IPS DF 19.7 (cell line): ENCODE measurements around the gene CDAN1.
"Not testable (repeated sequence)": the region's sequence is repeated elsewhere in the genome, so short reads cannot be mapped to it uniquely, and the experiment has no call there.

Source experiments
- DNase-seq: peaks from one replicate; pipeline ENCODE4 v3.0.0-alpha.2; 2013; ENCODE audit warnings: low read depth, low spot score

CDAN1 gene, protein sequence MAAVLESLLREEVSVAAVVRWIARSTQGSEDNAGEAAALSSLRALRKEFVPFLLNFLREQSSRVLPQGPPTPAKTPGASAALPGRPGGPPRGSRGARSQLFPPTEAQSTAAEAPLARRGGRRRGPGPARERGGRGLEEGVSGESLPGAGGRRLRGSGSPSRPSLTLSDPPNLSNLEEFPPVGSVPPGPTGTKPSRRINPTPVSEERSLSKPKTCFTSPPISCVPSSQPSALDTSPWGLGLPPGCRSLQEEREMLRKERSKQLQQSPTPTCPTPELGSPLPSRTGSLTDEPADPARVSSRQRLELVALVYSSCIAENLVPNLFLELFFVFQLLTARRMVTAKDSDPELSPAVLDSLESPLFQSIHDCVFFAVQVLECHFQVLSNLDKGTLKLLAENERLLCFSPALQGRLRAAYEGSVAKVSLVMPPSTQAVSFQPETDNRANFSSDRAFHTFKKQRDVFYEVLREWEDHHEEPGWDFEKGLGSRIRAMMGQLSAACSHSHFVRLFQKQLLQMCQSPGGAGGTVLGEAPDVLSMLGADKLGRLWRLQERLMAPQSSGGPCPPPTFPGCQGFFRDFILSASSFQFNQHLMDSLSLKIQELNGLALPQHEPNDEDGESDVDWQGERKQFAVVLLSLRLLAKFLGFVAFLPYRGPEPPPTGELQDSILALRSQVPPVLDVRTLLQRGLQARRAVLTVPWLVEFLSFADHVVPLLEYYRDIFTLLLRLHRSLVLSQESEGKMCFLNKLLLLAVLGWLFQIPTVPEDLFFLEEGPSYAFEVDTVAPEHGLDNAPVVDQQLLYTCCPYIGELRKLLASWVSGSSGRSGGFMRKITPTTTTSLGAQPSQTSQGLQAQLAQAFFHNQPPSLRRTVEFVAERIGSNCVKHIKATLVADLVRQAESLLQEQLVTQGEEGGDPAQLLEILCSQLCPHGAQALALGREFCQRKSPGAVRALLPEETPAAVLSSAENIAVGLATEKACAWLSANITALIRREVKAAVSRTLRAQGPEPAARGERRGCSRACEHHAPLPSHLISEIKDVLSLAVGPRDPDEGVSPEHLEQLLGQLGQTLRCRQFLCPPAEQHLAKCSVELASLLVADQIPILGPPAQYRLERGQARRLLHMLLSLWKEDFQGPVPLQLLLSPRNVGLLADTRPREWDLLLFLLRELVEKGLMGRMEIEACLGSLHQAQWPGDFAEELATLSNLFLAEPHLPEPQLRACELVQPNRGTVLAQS

DNA sequence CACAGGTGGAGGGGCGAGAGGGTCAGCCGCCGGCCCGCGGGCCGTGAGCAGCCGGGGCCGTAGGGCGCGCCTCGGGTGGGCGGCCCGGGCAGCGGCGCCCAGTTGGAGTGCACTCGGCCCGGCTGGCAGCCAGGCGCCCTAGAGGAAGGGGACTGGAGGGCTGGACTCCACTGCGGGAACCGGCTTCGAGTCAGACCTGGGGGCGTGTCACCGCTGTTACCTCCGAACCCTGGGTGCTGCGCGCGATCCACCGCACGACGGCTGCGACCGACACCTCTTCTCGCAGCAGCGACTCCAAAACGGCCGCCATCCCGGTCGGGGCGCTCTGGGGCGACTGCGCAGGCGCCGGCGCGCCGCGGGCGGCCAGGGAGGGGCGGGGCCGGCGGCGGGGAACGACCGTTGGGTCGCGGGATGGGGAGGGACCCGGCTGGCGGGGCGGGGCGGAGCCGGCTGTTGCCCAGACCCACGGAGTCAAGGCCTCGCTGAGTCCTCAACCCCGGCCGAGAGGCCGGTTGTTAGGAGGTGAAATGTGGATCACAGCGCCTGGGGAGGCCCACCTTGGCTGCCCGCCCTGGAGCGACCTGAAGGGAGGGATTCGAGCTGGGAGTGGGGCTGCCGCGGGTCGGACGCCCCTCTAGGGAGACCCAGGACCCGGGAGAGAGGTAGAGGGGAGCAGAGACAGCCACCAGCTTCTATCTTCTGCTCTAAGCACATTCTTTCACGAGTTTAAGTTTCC, at the start of gene CDAN1:
CDAN1 (minus strand) TSS at position 336 of the 736 bp plus-strand sequence; CDS start at position 310, 26 bp downstream.
- DNase-seq: peak; percentile 15

DNA sequence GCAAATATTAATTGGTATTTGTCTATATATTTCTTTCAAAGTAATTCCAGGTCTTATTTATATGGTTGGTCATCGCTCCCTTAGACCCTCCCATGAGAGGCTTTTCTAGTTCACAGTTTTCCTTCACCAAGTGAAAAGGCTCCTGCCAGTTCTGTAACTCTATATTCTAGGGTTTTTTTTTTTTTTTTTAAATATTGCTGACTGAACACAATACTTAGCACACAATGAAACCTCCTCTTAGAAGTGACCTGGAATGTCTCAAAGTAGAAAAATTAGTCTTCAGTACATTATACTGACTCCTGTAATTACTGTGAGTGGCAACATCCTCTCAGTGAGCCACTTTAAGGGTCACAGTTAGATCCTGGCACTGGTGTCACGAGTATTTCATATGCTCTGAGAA, 48.6 kb upstream of the CDAN1 start:
- no peak for DNase-seq

DNA sequence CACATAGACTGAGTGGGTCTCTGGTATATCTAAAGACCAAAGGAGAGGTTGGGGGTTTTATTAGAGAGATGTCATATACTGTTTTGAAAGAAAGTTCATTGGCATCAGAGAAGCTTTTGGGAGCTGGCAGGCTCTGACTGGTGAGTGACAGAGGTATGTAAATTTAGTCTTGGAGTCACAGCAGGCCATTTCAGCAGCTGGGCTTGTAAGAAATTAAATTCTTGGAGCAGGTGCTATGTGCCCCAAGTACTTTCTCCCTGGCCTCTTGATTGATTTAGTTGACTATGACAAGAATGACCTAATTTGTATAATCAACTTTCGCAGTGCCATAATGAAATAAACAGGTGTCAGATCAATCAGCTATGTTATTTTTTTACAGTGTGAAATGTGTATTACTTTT, 47.8 kb upstream of the CDAN1 start:
- DNase-seq: no peak

DNA sequence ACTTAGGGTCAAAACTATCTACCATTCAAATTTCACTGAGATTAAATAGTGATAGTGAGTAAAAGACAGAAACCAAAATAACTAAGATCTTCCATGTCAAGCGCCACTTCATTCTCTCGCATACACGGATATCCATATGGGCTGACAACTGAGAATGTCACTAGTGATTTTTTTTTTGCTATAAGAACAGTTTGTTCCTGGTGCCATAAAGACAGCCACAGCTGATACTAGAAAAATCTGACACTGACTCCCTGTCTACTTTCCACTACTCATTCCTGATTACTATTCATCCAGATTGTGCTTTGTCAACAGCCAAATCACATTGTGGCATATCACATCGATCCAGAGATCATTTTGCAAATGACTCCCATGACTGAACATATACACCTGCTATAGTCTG, 45.8 kb upstream of the CDAN1 start:
- DNase-seq: no peak

DNA sequence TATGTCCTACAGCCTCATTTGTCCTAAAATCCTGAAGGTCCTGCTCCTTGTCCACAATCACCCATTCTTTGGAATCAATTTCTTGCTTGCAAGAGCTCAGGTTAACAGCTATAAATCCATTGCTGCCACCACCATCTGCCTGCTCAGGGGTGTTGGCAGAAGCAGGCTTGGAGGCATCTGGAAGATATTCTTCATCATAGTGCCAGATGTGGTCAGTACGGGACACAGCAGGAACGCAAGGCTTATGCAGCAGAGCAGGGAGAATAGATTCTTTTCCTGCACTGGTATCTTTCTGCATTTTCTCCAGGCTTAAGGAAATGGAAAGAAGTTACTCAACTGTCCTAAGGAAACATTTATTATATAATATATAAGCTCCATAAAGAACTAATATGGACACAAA, 38.5 kb upstream of the CDAN1 start:
- no peak for DNase-seq

DNA sequence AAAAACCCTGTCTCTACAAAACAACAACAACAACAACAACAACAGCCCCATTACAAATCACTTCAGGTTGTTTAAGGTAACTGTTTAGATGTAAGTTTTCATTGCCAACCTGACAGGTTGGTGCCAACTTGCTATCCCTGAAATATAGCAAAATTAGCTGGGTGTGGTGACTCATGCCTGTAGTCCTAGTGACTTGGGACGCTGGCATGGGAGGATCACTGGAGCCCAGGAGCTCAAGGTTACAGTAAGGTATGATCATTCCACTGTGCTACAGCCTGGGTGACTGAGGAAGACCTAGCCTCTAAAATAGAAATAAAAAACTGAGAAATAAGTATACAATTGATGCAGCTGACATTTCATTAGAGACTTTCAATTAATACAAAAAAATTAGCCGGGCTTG, 36.0 kb upstream of the CDAN1 start:
- DNase-seq: no peak

DNA sequence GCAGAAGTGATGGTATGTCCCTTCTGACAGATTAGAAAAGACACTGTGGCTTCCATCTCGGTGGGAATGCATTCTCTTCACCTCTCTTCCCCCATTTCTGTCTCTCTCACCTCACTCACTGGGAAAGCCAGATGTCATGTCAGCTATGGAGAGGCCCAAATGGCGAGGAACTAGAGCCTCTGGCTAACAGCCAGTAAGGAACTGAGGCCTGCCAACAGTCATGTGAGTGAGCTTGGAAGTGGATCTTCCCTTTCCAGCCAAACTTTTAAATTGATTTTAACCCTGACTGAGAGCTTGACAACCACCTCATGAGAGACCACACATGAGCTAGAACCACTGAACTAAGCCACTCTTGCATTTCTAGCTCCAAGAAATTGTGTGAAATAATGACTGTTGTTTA, 35.2 kb upstream of the CDAN1 start:
- DNase-seq: no peak

DNA sequence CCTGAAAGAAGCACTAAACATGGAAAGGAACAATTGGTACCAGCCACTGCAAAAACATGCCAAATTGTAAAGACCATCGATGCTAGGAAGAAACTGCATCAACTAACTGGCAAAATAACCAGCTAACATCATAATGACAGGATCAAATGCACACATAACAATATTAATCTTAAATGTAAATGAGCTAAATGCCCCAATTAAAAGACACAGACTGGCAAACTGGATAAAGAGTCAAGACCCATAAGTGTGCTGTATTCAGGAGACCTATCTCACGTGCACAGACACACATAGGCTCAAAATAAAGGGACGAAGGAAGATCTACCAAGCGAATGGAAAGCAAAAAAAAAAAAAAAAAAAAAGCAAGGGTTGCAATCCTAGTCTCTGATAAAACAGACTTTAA, 29.2 kb upstream of the CDAN1 start:
- DNase-seq: not testable (repeated sequence)

DNA sequence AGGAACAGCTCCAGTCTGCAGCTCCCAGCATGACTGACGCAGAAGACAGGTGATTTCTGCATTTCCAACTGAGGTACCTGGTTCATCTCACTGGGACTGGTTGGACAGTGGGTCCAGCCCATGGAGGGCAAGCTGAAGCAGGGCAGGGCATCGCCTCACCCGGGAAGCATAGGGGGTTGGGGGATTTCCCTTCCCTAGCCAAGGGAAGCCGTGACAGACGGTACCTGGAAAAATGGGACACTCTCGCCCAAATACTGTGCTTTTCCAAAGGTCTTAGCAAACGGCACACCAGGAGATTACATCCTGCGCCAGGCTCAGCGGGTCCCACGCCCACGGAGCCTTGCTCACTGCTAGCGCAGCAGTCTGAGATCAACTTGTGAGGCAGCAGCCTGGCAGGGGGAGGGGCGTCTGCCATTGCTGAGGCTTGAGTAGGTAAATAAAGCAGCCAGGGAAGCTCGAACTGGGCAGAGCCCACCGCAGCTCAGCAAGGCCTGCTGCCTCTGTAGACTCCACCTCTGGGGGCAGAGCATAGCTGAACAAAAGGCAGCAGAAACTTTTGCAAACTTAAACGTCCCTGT, 27.3 kb upstream of the CDAN1 start:
- not testable (repeated sequence) for DNase-seq

DNA sequence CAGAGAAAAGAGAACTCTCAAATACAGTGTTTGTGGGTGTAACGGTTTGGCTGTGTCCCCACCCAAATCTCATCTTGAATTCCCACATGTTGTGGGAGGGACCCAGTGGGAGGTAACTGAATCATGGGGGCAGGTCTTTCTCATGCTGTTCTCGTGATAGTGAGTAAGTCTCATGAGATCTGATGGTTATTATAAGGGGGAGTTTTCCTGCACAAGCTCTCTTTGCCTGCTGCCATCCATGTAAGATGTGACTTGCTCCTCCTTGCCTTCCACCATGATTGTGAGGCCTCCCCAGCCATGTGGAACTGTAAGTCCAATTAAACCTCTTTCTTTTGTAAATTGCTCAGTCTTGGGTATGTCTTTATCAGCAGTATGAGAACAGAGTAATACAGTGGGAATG, 24.9 kb upstream of the CDAN1 start:
- DNase-seq: not testable (repeated sequence)

DNA sequence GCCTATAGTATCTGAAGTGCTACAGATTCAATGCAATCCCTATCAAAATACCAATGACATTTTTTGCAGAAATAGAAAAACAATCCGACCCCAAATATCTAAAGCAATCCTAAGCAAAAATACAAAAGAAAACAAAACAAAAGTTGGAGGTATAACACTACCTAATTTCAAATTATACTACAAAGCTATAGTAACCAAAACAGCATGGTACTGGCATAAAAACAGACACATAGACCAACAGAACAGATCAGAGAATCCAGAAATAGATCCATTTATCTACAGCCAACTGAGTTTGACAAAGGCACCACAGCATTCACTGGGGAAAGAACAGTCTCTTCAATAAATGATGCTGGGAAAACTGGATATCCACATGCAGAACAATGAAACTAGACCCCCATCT, 23.8 kb upstream of the CDAN1 start:
- DNase-seq: no peak

DNA sequence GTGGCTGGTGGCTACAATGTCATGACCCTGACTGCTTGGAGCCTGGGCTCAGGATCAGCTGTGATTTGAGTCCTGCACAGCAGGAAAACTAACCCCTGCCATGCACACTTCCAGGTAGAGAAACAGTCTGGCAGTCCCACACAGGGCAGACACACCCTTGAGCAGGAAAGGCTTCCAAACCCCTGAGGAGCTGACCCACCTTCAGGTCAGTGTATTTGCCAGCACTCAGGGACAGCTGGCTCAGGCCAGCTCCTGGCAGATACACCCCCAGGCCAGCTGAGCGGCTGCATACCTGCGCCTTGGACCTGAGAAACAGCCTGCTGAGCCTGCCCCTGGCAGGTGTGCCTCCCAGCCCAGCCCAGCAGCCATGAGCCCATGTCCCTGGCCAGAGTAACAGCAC, 22.2 kb upstream of the CDAN1 start:
- no peak for DNase-seq

DNA sequence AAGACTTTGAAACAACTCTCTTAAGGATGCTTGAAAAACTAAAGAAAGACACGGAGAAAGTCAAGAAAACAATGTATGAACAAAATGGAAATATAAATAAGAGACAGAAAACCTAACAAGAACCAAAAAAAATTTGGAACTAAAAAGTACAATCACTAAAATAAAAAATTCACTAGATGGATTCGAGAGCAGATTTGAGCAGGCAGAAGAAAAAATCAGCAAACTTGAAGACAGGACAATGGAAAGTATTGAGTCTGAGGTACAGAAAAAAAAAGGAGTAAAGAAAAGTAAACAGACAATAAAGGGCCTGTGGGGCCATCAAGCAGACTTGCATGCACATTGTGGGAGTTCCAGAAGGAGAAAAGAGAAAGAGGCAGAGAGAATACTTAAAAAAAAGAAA, 13.4 kb upstream of the CDAN1 start:
- DNase-seq: no peak

DNA sequence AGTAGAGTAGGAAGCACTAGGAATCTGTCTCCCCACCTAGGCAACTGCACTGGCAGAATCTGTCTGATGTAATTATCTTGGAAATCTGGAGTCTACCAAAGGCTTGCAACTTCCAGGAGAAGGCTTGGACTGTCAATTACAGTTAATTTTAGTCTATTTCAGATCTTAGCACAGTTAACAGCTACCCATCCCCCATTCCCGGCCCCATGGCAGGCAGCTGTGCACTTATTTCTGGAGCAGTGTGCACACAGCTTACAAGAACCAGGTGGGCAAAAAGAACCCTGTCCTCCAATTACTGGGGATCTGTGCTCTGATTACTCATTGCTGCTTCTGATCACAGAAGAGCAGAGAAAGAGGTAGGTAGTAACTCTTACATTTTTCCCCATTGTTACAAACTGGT, 12.3 kb upstream of the CDAN1 start:
- no peak for DNase-seq

DNA sequence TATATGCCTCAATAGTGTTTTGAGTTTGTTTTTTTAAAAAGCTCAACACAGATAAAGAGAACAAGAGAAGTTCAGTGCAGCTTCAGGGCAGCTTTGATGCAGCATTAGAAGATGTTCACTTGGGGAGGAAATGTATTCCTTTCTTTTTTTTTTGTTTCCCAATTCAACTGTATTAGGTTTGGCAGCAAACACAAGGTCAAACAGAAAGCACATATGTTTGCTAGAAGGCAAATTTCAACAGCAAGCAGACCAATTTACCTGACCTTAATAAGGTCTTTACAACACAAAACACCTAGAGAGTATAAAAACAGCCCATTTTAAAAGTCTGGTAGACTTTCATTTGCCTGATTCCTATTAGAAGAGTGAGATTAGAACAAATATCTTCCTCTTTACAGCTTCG, 7.3 kb upstream of the CDAN1 start:
- no peak for DNase-seq

DNA sequence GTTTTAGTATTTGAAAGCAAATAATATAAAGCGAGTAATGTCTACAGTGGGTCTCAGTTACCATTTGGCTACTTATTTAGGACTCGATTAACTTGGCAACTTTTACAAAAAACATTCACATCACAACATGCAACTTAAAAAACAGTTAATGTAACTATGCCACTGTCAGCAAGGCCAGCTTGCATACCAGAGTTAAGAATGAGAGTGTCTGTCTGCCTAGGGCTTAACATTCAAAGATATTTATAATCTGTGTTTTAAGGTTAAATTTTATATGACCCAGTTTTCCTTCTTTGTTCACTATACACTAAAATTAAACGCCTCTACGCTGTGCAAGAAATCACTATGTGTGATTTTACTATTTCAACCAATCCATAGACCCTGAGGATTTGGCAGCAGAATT, 5.2 kb upstream of the CDAN1 start:
- no peak for DNase-seq

DNA sequence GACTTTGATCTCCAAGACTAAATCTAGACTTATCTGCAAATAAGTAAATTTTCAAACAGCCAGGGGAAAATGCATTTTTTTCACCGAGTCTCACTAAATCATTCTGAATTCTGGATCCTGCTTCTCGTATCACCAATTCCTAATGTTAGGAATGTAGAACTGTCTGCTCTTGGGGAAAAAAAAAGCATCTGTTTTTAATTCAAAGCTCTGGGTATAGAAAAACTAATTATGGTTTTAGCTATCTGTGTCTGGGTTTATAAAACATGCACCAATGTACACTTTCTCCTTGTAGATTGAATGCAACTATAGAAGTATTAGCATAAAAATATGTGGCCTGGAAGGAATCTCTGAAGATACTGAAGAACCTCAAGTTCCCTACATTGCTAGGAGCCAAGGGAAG, 4.8 kb upstream of the CDAN1 start:
- DNase-seq: no peak

DNA sequence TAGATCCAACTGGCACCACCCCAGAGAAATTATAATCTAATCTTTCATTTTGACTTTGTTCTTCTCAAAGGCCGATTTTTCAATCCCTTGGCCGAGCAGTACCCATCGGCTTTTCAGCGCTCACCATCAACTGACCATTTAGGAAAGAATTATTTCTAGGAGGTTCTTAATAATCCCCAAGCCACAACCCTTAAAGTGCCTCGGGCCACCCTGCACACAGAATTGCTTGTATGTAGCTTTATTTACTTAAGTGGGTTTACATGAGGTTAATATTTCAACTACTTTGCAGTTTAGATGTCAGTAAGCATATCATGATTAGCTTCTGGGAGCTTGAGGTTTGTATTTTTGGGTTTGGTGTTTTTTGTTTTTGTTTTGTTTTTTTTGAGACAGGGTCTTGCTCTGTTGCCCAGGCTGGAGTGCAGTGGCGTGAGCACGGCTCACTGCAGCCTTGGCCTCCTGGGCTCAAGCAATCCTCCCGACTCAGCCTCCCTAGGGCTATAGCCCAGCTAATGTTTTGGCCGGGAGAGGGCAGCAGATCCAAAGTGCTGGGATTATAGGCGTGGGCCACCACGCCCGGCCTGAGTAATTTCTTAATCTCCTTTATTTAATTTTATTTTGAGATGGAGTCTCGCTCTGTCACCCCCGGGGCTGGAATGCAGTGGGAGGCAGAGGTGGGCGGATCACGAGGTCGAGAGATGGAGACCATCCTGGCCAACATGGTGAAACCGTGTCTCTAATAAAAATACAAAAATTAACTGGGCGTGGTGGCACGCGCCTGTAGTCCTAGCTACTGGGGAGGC, 801 bp upstream of the CDAN1 start:
- DNase-seq: no peak

DNA sequence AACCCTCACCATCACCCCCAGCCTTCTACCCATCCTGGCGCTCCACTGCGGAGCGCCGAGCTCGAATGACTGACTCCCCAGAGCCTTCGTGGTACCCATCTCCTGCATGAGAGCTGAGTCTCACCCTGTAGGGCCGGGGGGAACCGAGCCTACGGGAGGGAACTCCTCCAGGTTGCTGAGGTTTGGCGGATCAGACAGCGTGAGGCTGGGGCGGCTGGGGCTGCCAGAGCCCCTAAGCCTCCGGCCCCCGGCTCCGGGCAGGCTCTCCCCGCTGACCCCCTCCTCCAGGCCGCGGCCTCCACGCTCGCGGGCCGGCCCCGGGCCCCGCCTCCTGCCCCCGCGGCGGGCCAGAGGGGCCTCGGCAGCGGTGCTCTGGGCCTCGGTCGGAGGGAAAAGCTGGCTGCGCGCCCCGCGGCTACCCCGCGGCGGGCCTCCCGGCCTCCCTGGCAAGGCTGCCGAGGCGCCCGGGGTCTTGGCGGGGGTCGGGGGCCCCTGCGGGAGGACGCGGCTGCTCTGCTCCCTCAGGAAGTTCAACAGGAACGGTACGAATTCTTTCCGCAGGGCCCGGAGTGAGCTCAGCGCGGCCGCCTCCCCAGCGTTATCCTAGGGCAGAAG, 643 bp downstream of the CDAN1 start:
- no peak for DNase-seq
